HepG2 (cell line): Measurements from ENCODE around the gene SECTM1. TPM values are rescaled to one million over a fixed set of nuclear protein-coding genes. Genes with fewer than 3 reads are reported as not detected.

Experiments used
- ATAC-seq: fragments of 200-7000 bp; cut with Tn5 transposase; 3 replicates; pipeline ENCODE4 v1.9.1; 2020; ENCODE audit warnings: mild to moderate bottlenecking, moderate library complexity
- BruUV-seq: library from RNA; stranded (reverse); fragments of 400-500 nt; replicated peaks from 2 replicates; lab custom pipeline; 2021; lab: Mats Ljungman, UMichigan
- CTCF ChIA-PET: fragments of 300-600 bp; formaldehyde crosslinking; extraction: SDS; loops from one replicate; lab custom pipeline; 2021; ENCODE audit warnings: low total read pairs, inconsistent platforms, low intra/inter-chr PET ratio; lab: Yijun Ruan, JAX
- POLR2A ChIA-PET: fragments of 350-600 bp; sonication (Branson Sonifier 250); formaldehyde crosslinking; loops from one replicate; lab custom pipeline; 2020; ENCODE audit warnings: antibody characterized with exemption, inconsistent platforms; lab: Yijun Ruan, JAX
- DNase-seq: peaks from one replicate; pipeline ENCODE4 v3.0.0-alpha.2; 2015; ENCODE audit warnings: low spot score
- FAIRE-seq: peaks from 3 replicates; lab custom pipeline; 2011; peaks lifted over from hg19 to GRCh38; lab: Jason Lieb, UNC
- H2AFZ ChIP-seq: one replicate; pipeline ENCODE4 v1.6.1; 2011; ENCODE audit warnings: low read length, inconsistent platforms
- H3K27ac ChIP-seq: fragments of 300-600 bp; 3 replicates; pipeline ENCODE4 v1.8.0; 2011; ENCODE audit warnings: mixed run types, mild to moderate bottlenecking, mixed read lengths, low read length, inconsistent platforms; ENCODE audit not compliant: insufficient read depth; ENCODE audit errors: extremely low read length
- H3K27me3 ChIP-seq, 2 experiments: fragments of 200-600 bp in 1 of 2; 2 replicates in 1 of 2; 3 replicates in 1 of 2; pipeline versions ENCODE4 v1.6.0 to v1.8.0; 2011; ENCODE audit warnings: low read length in 2 of 2, mild to moderate bottlenecking in 2 of 2, moderate library complexity in 2 of 2, inconsistent platforms in 1 of 2; ENCODE audit not compliant: insufficient read depth in 2 of 2, control insufficient read depth in 1 of 2
- H3K36me3 ChIP-seq, 2 experiments: fragments of 200-600 bp in 1 of 2; replicated peaks in 1 of 2; 2 replicates in 1 of 2; 3 replicates in 1 of 2; pipeline versions ENCODE4 v1.5.1 to v1.8.0; 2011; ENCODE audit warnings: low read length in 2 of 2, inconsistent platforms in 1 of 2; ENCODE audit not compliant: insufficient read depth in 2 of 2, control insufficient read depth in 1 of 2
- H3K4me1 ChIP-seq: 2 replicates; pipeline ENCODE4 v1.5.1; 2012; ENCODE audit warnings: low read length, inconsistent platforms; ENCODE audit not compliant: insufficient read depth
- H3K4me2 ChIP-seq: 2 replicates; pipeline ENCODE4 v1.6.0; 2011; ENCODE audit warnings: low read depth, low read length, inconsistent platforms
- H3K4me3 ChIP-seq, 3 experiments: fragments of 200-600 bp in 1 of 3; sonication (generic), shearing (Covaris generic) in 1 of 3; replicated peaks in 1 of 3; 2 replicates each; pipeline ENCODE4 v1.5.1; 2011 to 2016; ENCODE audit warnings: low read length in 3 of 3, inconsistent platforms in 2 of 3, low read depth in 2 of 3, mild to moderate bottlenecking in 2 of 3, control low read depth in 1 of 3, mixed read lengths in 1 of 3; ENCODE audit not compliant: insufficient read depth in 1 of 3
- H3K79me2 ChIP-seq: one replicate; pipeline ENCODE4 v1.6.1; 2011; ENCODE audit warnings: low read length, inconsistent platforms; ENCODE audit not compliant: insufficient read depth
- H3K9ac ChIP-seq: 2 replicates; pipeline ENCODE4 v1.6.0; 2011; ENCODE audit warnings: mild to moderate bottlenecking, low read depth, low read length, inconsistent platforms; ENCODE audit not compliant: insufficient read depth
- H3K9me3 ChIP-seq: 2 replicates; pipeline ENCODE4 v1.5.1; 2012; ENCODE audit warnings: mild to moderate bottlenecking, low read length
- H4K20me1 ChIP-seq: 2 replicates; pipeline ENCODE4 v1.6.0; 2011; ENCODE audit warnings: inconsistent platforms, mild to moderate bottlenecking, low read length, moderate library complexity; ENCODE audit not compliant: insufficient read depth
- AKAP8 ChIP-seq: sonication (generic); formaldehyde crosslinking; IDR thresholded peaks from 2 replicates; pipeline ENCODE4 v1.5.1; 2020; ENCODE audit warnings: mild to moderate bottlenecking, missing genetic modification reagents
- HDAC1 ChIP-seq: sonication (generic); formaldehyde crosslinking; IDR thresholded peaks from 2 replicates; pipeline ENCODE4 v1.5.1; 2020; ENCODE audit warnings: mild to moderate bottlenecking, missing genetic modification reagents
- HIVEP1 ChIP-seq: sonication (generic); formaldehyde crosslinking; IDR thresholded peaks from 2 replicates; pipeline ENCODE4 v1.4.0; 2020; ENCODE audit warnings: mild to moderate bottlenecking, missing genetic modification reagents
- MAFF ChIP-seq: IDR thresholded peaks from 2 replicates; pipeline ENCODE4 v1.6.1; 2011; ENCODE audit warnings: low read depth, low read length, improper control_type of control experiment
- MAFK ChIP-seq, 2 experiments: IDR thresholded peaks in 1 of 2; conservative IDR thresholded peaks in 1 of 2; 2 replicates each; pipeline ENCODE4 v1.6.1; 2011; ENCODE audit warnings: improper control_type of control experiment in 2 of 2, low read length in 2 of 2
- PPARG ChIP-seq: conservative IDR thresholded peaks from 2 replicates; pipeline ENCODE4 v1.6.1; 2016; ENCODE audit warnings: missing biosample characterization, missing genetic modification reagents
- THYN1 ChIP-seq: sonication (generic); formaldehyde crosslinking; IDR thresholded peaks from 2 replicates; pipeline ENCODE4 v1.8.1; 2023; ENCODE audit warnings: low read depth, mild to moderate bottlenecking, moderate library complexity, missing genetic modification reagents, borderline replicate concordance
- UBTF ChIP-seq: sonication (generic); formaldehyde crosslinking; IDR thresholded peaks from 2 replicates; pipeline ENCODE4 v1.4.0; 2020; ENCODE audit warnings: mild to moderate bottlenecking, missing genetic modification reagents
- ZFX ChIP-seq: sonication (generic); formaldehyde crosslinking; IDR thresholded peaks from 2 replicates; pipeline ENCODE4 v1.4.0; 2020; ENCODE audit warnings: mild to moderate bottlenecking, low read depth, missing genetic modification reagents, moderate library complexity
- ZNF557 ChIP-seq: sonication (generic); formaldehyde crosslinking; IDR thresholded peaks from 2 replicates; pipeline ENCODE4 v1.4.0; 2020; ENCODE audit warnings: missing genetic modification reagents
- ZNF570 ChIP-seq: sonication (generic); formaldehyde crosslinking; IDR thresholded peaks from 2 replicates; pipeline ENCODE4 v1.4.0; 2020; ENCODE audit warnings: mild to moderate bottlenecking, missing genetic modification reagents, borderline replicate concordance
- WGBS: methylation state at CpG from one replicate; pipeline ENCODE4 v1.1.6; 2017; ENCODE audit warnings: low lambda C conversion rate; 5-methylcytosine and 5-hydroxymethylcytosine counted together
- in situ Hi-C: cut with HindIII; loops from 2 replicates; pipeline ENCODE4 v1.10.0; 2017; ENCODE audit warnings: low pct_unique_long_range_greater_than_20kb; ENCODE audit not compliant: extremely low pct_ligation_motif_present
- intact Hi-C: fragments of 100-400 bp; cut with micrococcal nuclease; formaldehyde crosslinking; loops from one replicate; pipeline ENCODE4 v1.10.0; 2022; ENCODE audit not compliant: unreplicated experiment
- polyA plus RNA-seq, 8 experiments: library from polyadenylated mRNA; depleted of rRNA in 3 of 8; stranded (reverse) in 7 of 8; unstranded in 1 of 8; fragments of >200 nt; fragmentation: Illumina TruSeq in 4 of 8; extraction: Trizol in 4 of 8; gene quantifications; 2 replicates each; pipeline versions ENCODE4 v1.2.1 to v1.2.3, GENCODE V29; 2011 to 2016; ENCODE audit warnings: low read depth in 4 of 8, missing spikeins in 1 of 8, mixed read lengths in 1 of 8; ENCODE audit not compliant: insufficient read depth in 1 of 8
- total RNA-seq, 5 experiments: library from RNA; depleted of rRNA; stranded (reverse); fragments of >200 nt; fragmentation: Illumina TruSeq; extraction: Trizol; gene quantifications; 2 replicates each; pipeline ENCODE4 v1.2.3, GENCODE V29; 2016; ENCODE audit warnings: low read depth in 1 of 5

The SECTM1 gene
- total and polyA plus RNA-seq, 2 of the 13 experiments (the other 11 are each of a cell fraction or from before 2014, with no cell fraction given): 3.5 to 5.3 TPM

- Histone ChIP-seq H3K36me3 (peaks cover 5 to 22% of the 10 kb centered on the region in 2 experiments; a peak in 4 of 5 replicates), H3K27me3 (no peaks in the 10 kb centered on the region; a peak in 1 of 5 replicates), H4K20me1 (peaks cover 59% of the 10 kb centered on the region), H3K4me3 (peak overlapping the region in 1 of 3 experiments; percentile 88; a peak in 1 of 6 replicates), H3K4me2 (peak overlapping the region; percentile 96), H3K9ac (peak overlapping the region; percentile 35; the same call in 1 of the 2 replicates), H3K4me1 (peaks cover 80% of the 10 kb centered on the region), H3K9me3 (no peaks in the 10 kb centered on the region), H3K27ac (no peak overlapping the region), H2AFZ (no peak overlapping the region), H3K79me2 (peaks cover 59% of the 10 kb centered on the region)
- intact Hi-C loops: no loop called here
- no TSS peak for BruUV-seq
- ChIA-PET POLR2A (interaction anchor here (1.0 to 10.6 kb wide), 6 partner anchors 12 to 35 kb away, joined by 3 to 119 read pairs (median 5); no protein-coding TSS in a partner anchor), CTCF (no interaction called here)
- ATAC-seq (no peak), FAIRE-seq (no peak), DNase-seq (no peak)
- 95% methylated on average over 6 of the region's 6 CpGs for WGBS
- in situ Hi-C loops: no loop called here
- TF ChIP-seq MAFK (conservative IDR thresholded peaks at IDR 0.05 in 1 of 2, IDR thresholded peaks at IDR 0.05 in 1 of 2; ENCODE audit: low read length in 2 of 2) (peak; percentile 65 to 66), ZNF570 (CRISPR knock-in tag) (no peak), AKAP8 (0 out of 2 replicates have a peak, but pooled peaks have one; percentile 14), ZFX (0 out of 2 replicates have a peak, but pooled peaks have one; percentile 28), HIVEP1 (no peak), ZNF557 (CRISPR knock-in tag) (no peak), MAFF (peak; percentile 59; the same call in 1 of the 2 replicates), HDAC1 (CRISPR knock-in tag) (0 out of 2 replicates have a peak, but pooled peaks have one; percentile 13), UBTF (CRISPR knock-in tag) (0 out of 2 replicates have a peak, but pooled peaks have one; percentile 3), THYN1 (CRISPR knock-in tag) (no peak), PPARG (CRISPR knock-in tag) (no peak)
These were observed 62.2 kb downstream of the SECTM1 start for GRCh38 chr17:82271401-82271800.

Other genes with a start within 250 kb of the SECTM1 start
- gene FASN, start 235.5 kb downstream of the SECTM1 start, total RNA-seq (2016; rRNA removed; fragmentation: Illumina TruSeq; extraction: Trizol): 101 and 192 TPM in 2 replicates
- gene FASN, start 235.5 kb downstream of the SECTM1 start, polyA plus RNA-seq (2011; rRNA removed): 51.7 and 92.4 TPM in 2 replicates
- 54.8 and 59.9 TPM in 2 replicates for gene CCDC57, start 120.9 kb downstream of the SECTM1 start, total RNA-seq (2016; rRNA removed; fragmentation: Illumina TruSeq; extraction: Trizol)
- 59.3 and 69.8 TPM in 2 replicates for gene CCDC57, start 120.9 kb downstream of the SECTM1 start, polyA plus RNA-seq (2011; rRNA removed)
- gene SLC16A3, start 104.7 kb downstream of the SECTM1 start, total RNA-seq (2016; rRNA removed; fragmentation: Illumina TruSeq; extraction: Trizol): 99.9 and 242 TPM in 2 replicates
- gene SLC16A3, start 104.7 kb downstream of the SECTM1 start, polyA plus RNA-seq (2011; rRNA removed): 349 and 598 TPM in 2 replicates
- 28.4 and 31.5 TPM in 2 replicates for gene CSNK1D, start 60.1 kb downstream of the SECTM1 start, total RNA-seq (2016; rRNA removed; fragmentation: Illumina TruSeq; extraction: Trizol)
- gene CSNK1D, start 60.1 kb downstream of the SECTM1 start, polyA plus RNA-seq (2011; rRNA removed): 128 and 148 TPM in 2 replicates
- 29.7 and 67.6 TPM in 2 replicates for gene CD7, start 16.2 kb downstream of the SECTM1 start, total RNA-seq (2016; rRNA removed; fragmentation: Illumina TruSeq; extraction: Trizol)
- 72.7 and 76.4 TPM in 2 replicates for gene CD7, start 16.2 kb downstream of the SECTM1 start, polyA plus RNA-seq (2011; rRNA removed)
- 1.3 and 1.8 TPM in 2 replicates for gene TEX19, start 25.5 kb upstream of the SECTM1 start, total RNA-seq (2016; rRNA removed; fragmentation: Illumina TruSeq; extraction: Trizol)
- 4.9 and 6.0 TPM in 2 replicates for gene TEX19, start 25.5 kb upstream of the SECTM1 start, polyA plus RNA-seq (2011; rRNA removed)
- gene UTS2R, start 38.0 kb upstream of the SECTM1 start, total RNA-seq (2016; rRNA removed; fragmentation: Illumina TruSeq; extraction: Trizol): 0.13 TPM in 1 of 2 replicates, not detected in the other
- gene UTS2R, start 38.0 kb upstream of the SECTM1 start, polyA plus RNA-seq (2011; rRNA removed): 0.10 and 0.15 TPM in 2 replicates
- 12.4 and 22.3 TPM in 2 replicates for gene HEXD, start 84.6 kb upstream of the SECTM1 start, total RNA-seq (2016; rRNA removed; fragmentation: Illumina TruSeq; extraction: Trizol)
- gene HEXD, start 84.6 kb upstream of the SECTM1 start, polyA plus RNA-seq (2011; rRNA removed): 41.8 and 63.2 TPM in 2 replicates
- 19.3 and 42.1 TPM in 2 replicates for gene OGFOD3, start 84.8 kb upstream of the SECTM1 start, total RNA-seq (2016; rRNA removed; fragmentation: Illumina TruSeq; extraction: Trizol)
- gene OGFOD3, start 84.8 kb upstream of the SECTM1 start, polyA plus RNA-seq (2011; rRNA removed): 40.0 and 48.0 TPM in 2 replicates
- gene CYBC1, start 117.0 kb upstream of the SECTM1 start, total RNA-seq (2016; rRNA removed; fragmentation: Illumina TruSeq; extraction: Trizol): 27.1 and 43.4 TPM in 2 replicates
- gene CYBC1, start 117.0 kb upstream of the SECTM1 start, polyA plus RNA-seq (2011; rRNA removed): 44.1 and 56.8 TPM in 2 replicates
- gene NARF, start 125.0 kb upstream of the SECTM1 start, total RNA-seq (2016; rRNA removed; fragmentation: Illumina TruSeq; extraction: Trizol): 61.1 and 69.8 TPM in 2 replicates
- gene NARF, start 125.0 kb upstream of the SECTM1 start, polyA plus RNA-seq (2011; rRNA removed): 137 and 144 TPM in 2 replicates
- gene FOXK2, start 186.0 kb upstream of the SECTM1 start, total RNA-seq (2016; rRNA removed; fragmentation: Illumina TruSeq; extraction: Trizol): 47.7 and 67.2 TPM in 2 replicates
- gene FOXK2, start 186.0 kb upstream of the SECTM1 start, polyA plus RNA-seq (2011; rRNA removed): 67.1 and 73.1 TPM in 2 replicates